Thoracic aorta (tissue), 2 donors: ENCODE data around the gene RBM47. TPM values are rescaled to one million over a fixed set of nuclear protein-coding genes. Genes with fewer than 3 reads are reported as not detected.

Experiments
- ATAC-seq: fragments of 150-250 bp; one replicate; pipeline ENCODE4 v1.8.0; 2017; ENCODE audit warnings: low read depth; ENCODE audit not compliant: insufficient number of reproducible peaks, low FRiP score
- DNase-seq: peaks from one replicate; pipeline ENCODE4 v3.0.0-alpha.2; 2020; ENCODE audit warnings: low spot score
- H3K27ac ChIP-seq, 2 donors: fragments of 200-600 bp; sonication (generic); 1 replicate in 1 of 2; 2 replicates in 1 of 2; pipeline ENCODE4 v1.5.1; 2016; ENCODE audit warnings: mild to moderate bottlenecking in 2 of 2, moderate library complexity in 2 of 2
- H3K27me3 ChIP-seq: fragments of 200-600 bp; sonication (generic); replicated peaks from 2 replicates; pipeline ENCODE4 v1.6.0; 2016; ENCODE audit warnings: mild to moderate bottlenecking; ENCODE audit not compliant: insufficient read depth
- H3K36me3 ChIP-seq: fragments of 200-600 bp; sonication (generic); one replicate; pipeline ENCODE4 v1.5.1; 2016
- H3K4me1 ChIP-seq, 2 donors: fragments of 200-600 bp; sonication (generic); 1 replicate in 1 of 2; 2 replicates in 1 of 2; pipeline versions ENCODE4 v1.5.1 to v1.6.0; 2016; ENCODE audit warnings: low read depth in 2 of 2, mild to moderate bottlenecking in 1 of 2; ENCODE audit not compliant: control insufficient read depth in 1 of 2
- H3K4me3 ChIP-seq: fragments of 200-600 bp; sonication (generic); 2 replicates; pipeline ENCODE4 v1.5.1; 2016; ENCODE audit warnings: mild to moderate bottlenecking
- H3K9me3 ChIP-seq: fragments of 200-600 bp; sonication (generic); 2 replicates; pipeline ENCODE4 v1.5.1; 2016
- total RNA-seq, 2 donors: library from RNA; depleted of rRNA; stranded (reverse); fragments of >200 nt; gene quantifications; one replicate each; pipeline versions ENCODE4 v1.1.0 to v1.2.3, GENCODE V29; 2016
- TF ChIP-seq, protein P1 (sequence below): fragments of 200-600 bp; sonication (generic); IDR thresholded peaks from one replicate; pipeline ENCODE4 v1.5.1; 2019; ENCODE audit warnings: antibody characterized with exemption

Gene RBM47
- total RNA-seq, 2 donors from 2014 or later, result 31.5 to 56.7 TPM

DNA sequence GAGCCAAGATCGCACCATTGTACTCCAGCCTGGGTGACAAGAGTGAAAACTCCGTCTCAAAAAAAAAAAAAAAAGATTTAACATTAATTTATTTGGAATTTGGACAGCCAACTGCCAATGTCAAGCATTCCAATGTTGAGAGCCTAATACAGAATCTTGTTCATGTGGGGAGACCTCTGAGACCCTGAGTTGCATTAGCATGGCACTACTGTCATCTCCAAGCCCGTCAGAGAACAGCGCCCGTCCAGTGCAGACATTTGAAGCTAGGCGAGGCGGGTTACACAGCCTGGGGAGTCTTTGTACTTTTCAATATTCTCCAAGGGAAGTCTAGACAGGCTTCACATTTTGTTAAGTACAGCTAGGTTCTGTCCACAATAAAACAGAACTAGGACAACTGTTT lies 167.8 kb downstream of the RBM47 start:
- no peaks in the 10 kb centered on the region for H3K9me3 ChIP-seq
- no peaks in the 10 kb centered on the region for H3K4me1 ChIP-seq
- no peak overlapping the region for H3K4me3 ChIP-seq
- H3K27ac ChIP-seq, result no peak overlapping the region
- DNase-seq, result no peak
- H3K27me3 ChIP-seq, result no peaks in the 10 kb centered on the region
- no peaks in the 10 kb centered on the region for H3K36me3 ChIP-seq
- no peak for ATAC-seq
- TF ChIP-seq, protein P1, sequence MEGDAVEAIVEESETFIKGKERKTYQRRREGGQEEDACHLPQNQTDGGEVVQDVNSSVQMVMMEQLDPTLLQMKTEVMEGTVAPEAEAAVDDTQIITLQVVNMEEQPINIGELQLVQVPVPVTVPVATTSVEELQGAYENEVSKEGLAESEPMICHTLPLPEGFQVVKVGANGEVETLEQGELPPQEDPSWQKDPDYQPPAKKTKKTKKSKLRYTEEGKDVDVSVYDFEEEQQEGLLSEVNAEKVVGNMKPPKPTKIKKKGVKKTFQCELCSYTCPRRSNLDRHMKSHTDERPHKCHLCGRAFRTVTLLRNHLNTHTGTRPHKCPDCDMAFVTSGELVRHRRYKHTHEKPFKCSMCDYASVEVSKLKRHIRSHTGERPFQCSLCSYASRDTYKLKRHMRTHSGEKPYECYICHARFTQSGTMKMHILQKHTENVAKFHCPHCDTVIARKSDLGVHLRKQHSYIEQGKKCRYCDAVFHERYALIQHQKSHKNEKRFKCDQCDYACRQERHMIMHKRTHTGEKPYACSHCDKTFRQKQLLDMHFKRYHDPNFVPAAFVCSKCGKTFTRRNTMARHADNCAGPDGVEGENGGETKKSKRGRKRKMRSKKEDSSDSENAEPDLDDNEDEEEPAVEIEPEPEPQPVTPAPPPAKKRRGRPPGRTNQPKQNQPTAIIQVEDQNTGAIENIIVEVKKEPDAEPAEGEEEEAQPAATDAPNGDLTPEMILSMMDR, result no peak

DNA sequence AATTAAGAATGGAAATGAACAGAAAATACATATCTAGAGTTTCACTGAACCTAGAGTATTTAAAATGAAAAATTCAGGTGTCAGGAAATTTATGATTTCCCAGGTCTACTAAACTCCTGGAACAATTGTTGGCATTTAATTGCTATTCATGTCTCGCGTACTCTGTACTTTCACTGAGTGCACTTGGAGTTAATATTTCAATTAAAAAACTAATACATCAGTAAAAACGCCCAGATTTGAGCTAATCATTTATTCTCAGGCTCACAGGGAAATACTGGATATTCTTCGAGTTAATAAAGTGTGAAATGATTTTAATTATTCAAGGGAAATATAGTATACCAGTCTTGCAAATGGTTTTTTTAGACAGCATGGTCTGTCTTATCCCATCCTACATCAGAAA lies 168.6 kb downstream of the RBM47 start:
- DNase-seq, result no peak
- TF ChIP-seq, protein P1, result no peak
- no peaks in the 10 kb centered on the region for H3K36me3 ChIP-seq
- H3K9me3 ChIP-seq, result no peaks in the 10 kb centered on the region
- H3K27me3 ChIP-seq, result no peaks in the 10 kb centered on the region
- no peak overlapping the region for H3K4me3 ChIP-seq
- H3K4me1 ChIP-seq, result no peaks in the 10 kb centered on the region
- no peak for ATAC-seq
- H3K27ac ChIP-seq, result no peak overlapping the region

DNA sequence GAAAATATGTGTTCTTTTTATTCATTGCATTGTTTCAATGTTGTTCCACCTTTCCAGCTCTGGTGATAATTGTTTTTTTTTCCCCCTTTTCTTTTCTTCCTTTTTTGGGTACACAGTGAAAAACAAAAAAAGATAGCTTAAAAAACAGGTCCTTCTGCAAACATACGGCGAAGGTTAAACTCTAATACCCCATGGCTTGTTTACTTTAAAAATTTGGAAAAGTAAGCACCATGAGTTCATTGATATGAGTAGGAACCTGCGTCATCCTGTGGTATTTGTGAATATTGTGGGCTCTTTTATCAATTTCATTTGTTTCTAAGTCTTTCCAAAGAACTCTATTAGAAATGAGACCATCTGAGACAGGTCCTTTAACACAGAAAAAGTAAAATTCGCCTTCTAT lies 171.0 kb downstream of the RBM47 start:
- Histone ChIP-seq H3K36me3 (no peaks in the 10 kb centered on the region), H3K27ac (no peak overlapping the region), H3K4me1 (no peaks in the 10 kb centered on the region), H3K4me3 (no peak overlapping the region), H3K9me3 (no peaks in the 10 kb centered on the region), H3K27me3 (no peaks in the 10 kb centered on the region)
- TF ChIP-seq, protein P1, result no peak
- no peak for DNase-seq
- ATAC-seq, result no peak

DNA sequence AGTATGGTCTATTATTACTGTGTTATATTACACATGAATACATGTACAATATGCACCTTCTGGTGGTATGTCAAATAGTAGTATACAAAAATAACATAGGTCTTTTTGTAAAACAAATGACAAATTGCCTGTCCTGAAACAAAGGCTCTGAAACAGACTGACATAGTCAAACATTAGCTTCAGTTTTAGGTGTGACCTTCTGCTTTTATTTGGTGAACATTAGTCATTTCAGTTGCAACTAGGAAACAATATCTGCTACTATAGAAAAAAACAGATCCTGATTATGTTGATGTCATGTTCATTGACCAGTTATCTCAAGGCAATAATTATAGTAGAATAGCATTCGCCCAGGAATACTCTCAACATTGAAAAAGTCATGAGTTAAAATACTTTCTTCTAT lies 171.6 kb downstream of the RBM47 start:
- ATAC-seq (no peak), DNase-seq (no peak)
- no peaks in the 10 kb centered on the region for H3K27me3 ChIP-seq
- H3K4me3 ChIP-seq, result no peak overlapping the region
- TF ChIP-seq, protein P1, result no peak
- H3K36me3 ChIP-seq, result no peaks in the 10 kb centered on the region
- H3K27ac ChIP-seq, result no peak overlapping the region
- no peaks in the 10 kb centered on the region for H3K4me1 ChIP-seq
- no peaks in the 10 kb centered on the region for H3K9me3 ChIP-seq

DNA sequence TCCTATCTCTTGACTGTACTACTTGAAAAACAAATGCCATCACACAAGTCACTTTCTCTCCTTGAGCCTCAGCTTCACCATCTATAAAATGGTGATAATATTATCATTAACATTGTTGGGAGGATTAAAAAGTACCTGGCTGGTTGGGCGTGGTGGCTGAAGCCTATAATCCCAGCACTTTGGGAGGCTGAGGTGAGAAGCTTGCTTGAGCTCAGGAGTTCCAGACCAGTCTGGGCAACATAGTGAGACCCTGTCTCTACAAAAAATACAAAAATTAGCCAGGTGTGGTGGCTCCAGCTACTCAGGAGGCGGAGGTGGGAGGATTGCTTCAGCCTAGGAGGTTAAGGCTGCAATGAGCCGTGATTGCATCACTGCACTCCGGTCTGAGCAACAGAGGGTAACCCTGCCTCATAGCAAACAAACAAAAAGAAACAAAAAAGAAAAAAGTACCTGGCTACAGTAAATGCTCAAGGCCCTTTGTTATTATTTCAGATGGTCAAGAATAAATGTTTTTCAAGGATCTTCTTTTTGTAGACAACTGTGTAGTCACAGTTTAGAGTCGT lies 174.2 kb downstream of the RBM47 start:
- H3K4me3 ChIP-seq, result no peak overlapping the region
- TF ChIP-seq, protein P1, result no peak
- H3K4me1 ChIP-seq, result no peaks in the 10 kb centered on the region
- DNase-seq, result no peak
- no peaks in the 10 kb centered on the region for H3K9me3 ChIP-seq
- no peak for ATAC-seq
- no peaks in the 10 kb centered on the region for H3K27me3 ChIP-seq
- no peaks in the 10 kb centered on the region for H3K36me3 ChIP-seq
- no peak overlapping the region for H3K27ac ChIP-seq
